RWPE1 (cell line): ENCODE data around the gene COX6B2.
A peak's percentile ranks its signal among the peaks of the same experiment; 100 is the strongest.

Experiments
- CTCF ChIA-PET: fragments of 350-600 bp; sonication (Branson Sonifier 250); formaldehyde crosslinking; extraction: SDS; loops from one replicate; lab custom pipeline; 2021; lab: Yijun Ruan, JAX
- POLR2A ChIA-PET: fragments of 400-600 bp; formaldehyde crosslinking; extraction: SDS; loops from one replicate; lab custom pipeline; 2020; ENCODE audit warnings: antibody characterized with exemption; ENCODE audit not compliant: low non-redundant PET; lab: Yijun Ruan, JAX
- DNase-seq: peaks from one replicate; pipeline ENCODE4 v3.0.0; 2012; ENCODE audit warnings: low spot score
- H3K27ac ChIP-seq: fragments of 450-650 bp; 2 replicates; pipeline ENCODE4 v1.5.1; 2017
- TF ChIP-seq, protein P1 (sequence below): fragments of 450-650 bp; conservative IDR thresholded peaks from 2 replicates; pipeline ENCODE4 v1.5.1; 2017; ENCODE audit warnings: low read depth, mild to moderate bottlenecking

COX6B2 gene

DNA sequence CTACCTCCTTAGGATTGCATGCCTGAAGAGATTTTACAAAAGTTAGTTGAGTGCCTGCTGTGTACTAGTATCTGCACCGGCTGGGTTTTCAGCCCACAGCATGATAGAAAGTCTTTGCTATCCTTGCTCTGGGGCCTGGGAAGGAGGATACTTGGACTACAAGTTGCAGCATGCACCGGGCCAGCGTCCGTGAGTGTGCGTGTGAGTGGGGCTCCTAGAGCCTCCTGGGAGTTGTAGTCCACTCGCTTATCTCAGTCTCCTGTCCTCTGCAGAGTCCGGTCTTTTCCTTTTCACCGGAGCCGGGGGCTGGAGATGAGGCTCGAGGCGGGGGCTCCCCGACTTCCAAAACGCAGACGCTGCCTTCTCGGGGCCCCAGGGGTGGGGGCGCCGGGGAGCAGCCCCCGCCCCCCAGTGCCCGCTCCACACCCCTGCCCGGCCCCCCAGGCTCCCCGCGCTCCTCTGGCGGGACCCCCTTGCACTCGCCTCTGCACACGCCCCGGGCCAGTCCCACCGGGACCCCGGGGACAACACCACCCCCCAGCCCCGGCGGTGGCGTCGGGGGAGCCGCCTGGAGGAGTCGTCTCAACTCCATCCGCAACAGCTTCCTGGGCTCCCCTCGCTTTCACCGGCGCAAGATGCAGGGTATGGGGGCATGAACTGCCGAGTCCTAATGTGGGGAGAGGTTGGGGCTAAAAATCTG lies 50.1 kb downstream of the COX6B2 start:
- TF ChIP-seq, protein P1, sequence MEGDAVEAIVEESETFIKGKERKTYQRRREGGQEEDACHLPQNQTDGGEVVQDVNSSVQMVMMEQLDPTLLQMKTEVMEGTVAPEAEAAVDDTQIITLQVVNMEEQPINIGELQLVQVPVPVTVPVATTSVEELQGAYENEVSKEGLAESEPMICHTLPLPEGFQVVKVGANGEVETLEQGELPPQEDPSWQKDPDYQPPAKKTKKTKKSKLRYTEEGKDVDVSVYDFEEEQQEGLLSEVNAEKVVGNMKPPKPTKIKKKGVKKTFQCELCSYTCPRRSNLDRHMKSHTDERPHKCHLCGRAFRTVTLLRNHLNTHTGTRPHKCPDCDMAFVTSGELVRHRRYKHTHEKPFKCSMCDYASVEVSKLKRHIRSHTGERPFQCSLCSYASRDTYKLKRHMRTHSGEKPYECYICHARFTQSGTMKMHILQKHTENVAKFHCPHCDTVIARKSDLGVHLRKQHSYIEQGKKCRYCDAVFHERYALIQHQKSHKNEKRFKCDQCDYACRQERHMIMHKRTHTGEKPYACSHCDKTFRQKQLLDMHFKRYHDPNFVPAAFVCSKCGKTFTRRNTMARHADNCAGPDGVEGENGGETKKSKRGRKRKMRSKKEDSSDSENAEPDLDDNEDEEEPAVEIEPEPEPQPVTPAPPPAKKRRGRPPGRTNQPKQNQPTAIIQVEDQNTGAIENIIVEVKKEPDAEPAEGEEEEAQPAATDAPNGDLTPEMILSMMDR: no peak
- peak; percentile 59 for DNase-seq

DNA sequence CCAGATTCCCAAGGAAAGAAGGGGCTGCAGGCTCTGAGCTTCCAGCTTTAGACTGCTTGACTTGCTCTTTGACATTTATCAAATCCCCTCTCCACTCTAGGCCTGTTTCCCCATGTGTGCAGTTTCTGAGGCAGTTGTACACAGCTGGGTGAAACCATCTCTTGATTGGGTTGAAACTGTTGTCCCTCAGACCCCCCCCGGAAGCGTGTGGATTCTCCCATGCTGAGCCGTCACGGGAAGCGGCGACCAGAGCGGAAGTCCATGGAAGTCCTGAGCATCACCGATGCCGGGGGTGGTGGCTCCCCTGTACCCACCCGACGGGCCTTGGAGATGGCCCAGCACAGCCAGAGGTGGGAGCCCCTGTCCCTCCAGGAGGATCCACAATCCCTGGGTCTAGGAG lies 51.0 kb downstream of the COX6B2 start:
- ChIA-PET POLR2A (no interaction called here), CTCF (interaction anchor here (3.4 kb wide), 1 partner anchor 80 kb away, joined by 21 read pairs; the partner anchor contains the start of gene TMEM238)
- TF ChIP-seq, protein P1: no peak
- no peak for DNase-seq
- H3K27ac ChIP-seq: peak overlapping the region; percentile 20

More for the DNA sequence above, 50.1 kb downstream of the COX6B2 start:
- H3K27ac ChIP-seq: peak overlapping the region; percentile 20; the same call in 1 of the 2 replicates
- POLR2A ChIA-PET: interaction anchor here (0.6 kb wide), 1 partner anchor 288 kb away, joined by 7 read pairs; no protein-coding TSS in a partner anchor
- CTCF ChIA-PET: no interaction called here

DNA sequence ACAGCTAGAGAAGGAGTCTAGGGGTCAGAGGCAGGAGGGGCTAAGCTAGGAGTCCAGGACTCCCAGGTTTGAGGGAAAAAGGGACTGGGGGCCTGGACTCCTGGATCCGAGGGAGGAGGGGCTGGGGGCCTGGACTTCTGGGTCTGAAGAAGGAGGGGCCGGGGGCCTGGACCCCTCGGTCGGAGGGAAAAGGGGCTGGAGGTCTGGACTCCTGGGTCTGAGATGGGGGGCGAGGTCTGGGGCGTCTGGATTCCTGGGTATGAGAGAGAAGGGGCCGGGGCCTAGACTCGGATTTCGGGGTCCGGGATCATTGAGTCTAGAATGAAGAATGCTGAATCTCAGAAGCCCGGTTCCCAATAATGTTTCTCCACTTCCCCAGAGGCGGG lies 52.2 kb downstream of the COX6B2 start:
- H3K27ac ChIP-seq: peak overlapping the region; percentile 54
- TF ChIP-seq, protein P1: no peak
- no peak for DNase-seq
- ChIA-PET POLR2A (interaction anchor here (1.0 kb wide), 1 partner anchor 37 kb away, joined by 4 read pairs; the partner anchor contains the start of gene KMT5C), CTCF (interaction anchor here (0.5 to 3.4 kb wide), 12 partner anchors 9 to 284 kb away, joined by 3 to 21 read pairs (median 4); partner anchors contain the start of genes GARIN5B, KMT5C, TMEM190 and TMEM238)

DNA sequence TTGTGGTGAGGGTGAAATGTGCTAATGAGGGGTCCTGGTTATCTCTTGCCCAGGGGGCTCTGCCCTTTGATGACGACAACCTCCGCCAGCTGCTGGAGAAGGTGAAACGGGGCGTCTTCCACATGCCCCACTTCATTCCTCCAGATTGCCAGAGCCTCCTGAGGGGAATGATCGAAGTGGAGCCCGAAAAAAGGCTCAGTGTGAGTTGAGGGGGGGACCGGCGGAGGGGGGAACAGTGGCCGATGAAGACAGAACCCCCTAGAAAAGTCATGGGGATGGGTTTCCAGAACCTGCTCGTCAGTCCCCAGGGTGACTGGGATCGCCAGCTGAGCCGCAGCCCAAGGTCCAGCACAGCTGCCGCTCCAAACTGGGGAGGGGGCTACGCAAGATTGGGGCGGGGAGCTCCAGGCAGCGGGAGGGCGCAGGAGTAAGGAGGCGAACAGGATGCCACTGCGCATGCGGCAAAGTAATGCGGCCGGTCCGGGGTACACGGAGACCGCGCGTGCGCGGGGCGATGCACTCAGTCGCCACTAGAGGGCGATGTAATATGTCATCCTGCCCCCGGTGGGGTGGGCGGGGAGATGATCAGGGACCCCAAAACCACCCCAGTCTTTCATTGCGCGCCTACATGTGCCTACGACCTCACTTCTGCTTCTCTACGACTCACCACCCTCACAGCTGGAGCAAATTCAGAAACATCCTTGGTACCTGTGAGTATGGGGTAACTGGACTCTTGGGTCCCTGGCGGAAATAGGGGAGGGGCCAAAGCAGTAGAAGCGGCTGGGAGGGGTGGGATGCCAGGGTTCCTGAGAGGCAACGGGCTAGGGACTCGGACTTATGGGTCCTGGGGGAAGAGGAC lies 52.8 kb downstream of the COX6B2 start:
- TF ChIP-seq, protein P1: peak; percentile 93
- peak overlapping the region; percentile 54 for H3K27ac ChIP-seq
- POLR2A ChIA-PET: interaction anchor here (0.9 to 1.0 kb wide), 2 partner anchors 38 to 82 kb away, joined by 4 to 9 read pairs; partner anchors contain the start of genes KMT5C and TMEM238
- CTCF ChIA-PET: interaction anchor here (0.6 to 3.4 kb wide), 25 partner anchors 10 to 285 kb away, joined by 3 to 21 read pairs (median 3); partner anchors contain the start of genes GARIN5B, KMT5C, TMEM190 and TMEM238
- peak; percentile 98 for DNase-seq

DNA sequence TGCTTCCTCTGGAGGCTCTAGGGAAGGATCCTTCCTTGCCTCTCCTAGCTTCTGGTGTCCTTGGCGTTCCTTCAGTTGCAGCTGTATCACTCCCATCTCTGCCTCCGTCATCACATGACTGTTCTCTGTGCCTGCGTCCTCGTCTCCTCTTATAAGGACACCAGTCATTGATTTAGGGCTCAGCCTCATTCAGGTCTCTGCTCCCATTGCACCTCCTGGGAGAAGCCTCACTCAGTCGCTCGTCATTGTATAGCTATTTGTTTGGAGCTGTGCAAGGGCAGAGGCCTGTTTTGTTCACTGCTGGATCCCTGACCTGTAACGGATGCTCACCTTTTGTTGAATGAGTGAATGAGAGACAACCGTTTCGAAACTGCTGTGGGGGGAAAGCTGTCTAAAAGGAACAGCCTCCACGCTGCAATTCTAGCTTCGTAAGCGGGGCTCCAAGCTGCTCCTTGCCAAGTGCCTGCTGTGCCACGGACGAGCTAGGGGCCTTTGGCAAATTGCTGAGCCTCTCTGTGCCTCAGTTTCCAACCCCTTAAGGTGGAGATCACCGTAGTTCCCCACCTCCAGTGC lies 53.5 kb downstream of the COX6B2 start:
- TF ChIP-seq, protein P1: no peak
- POLR2A ChIA-PET: interaction anchor here (0.9 kb wide), 1 partner anchor 83 kb away, joined by 9 read pairs; the partner anchor contains the start of gene TMEM238
- DNase-seq: no peak
- H3K27ac ChIP-seq: peak overlapping the region; percentile 54
- CTCF ChIA-PET: interaction anchor here (0.6 to 3.4 kb wide), 17 partner anchors 9 to 231 kb away, joined by 3 to 21 read pairs (median 3); partner anchors contain the start of gene TMEM238
